ENCODE measurements around the gene ADAMTS13.

Gene ADAMTS13

DNA sequence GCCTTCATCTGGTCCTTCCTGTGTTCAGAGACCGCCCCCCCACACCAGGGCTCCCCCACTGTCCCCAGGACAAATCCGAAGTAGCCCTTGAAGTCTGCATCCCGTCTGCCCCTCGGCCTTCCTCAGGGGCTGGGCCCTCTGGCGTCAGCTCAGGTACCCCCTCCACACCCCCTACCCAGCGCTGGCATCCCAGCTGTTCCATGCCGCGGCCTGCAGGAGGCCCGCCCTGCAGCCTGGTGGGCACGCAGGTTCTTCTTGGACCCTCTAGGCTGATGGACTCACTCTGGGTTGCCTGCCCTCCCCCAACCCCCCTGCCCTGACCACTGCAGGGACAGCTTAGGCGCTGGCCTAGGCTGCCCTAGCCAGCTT, 50.1 kb downstream of the ADAMTS13 start:
- no peak for DNase-seq (ENCODE audit: low spot score)

DNA sequence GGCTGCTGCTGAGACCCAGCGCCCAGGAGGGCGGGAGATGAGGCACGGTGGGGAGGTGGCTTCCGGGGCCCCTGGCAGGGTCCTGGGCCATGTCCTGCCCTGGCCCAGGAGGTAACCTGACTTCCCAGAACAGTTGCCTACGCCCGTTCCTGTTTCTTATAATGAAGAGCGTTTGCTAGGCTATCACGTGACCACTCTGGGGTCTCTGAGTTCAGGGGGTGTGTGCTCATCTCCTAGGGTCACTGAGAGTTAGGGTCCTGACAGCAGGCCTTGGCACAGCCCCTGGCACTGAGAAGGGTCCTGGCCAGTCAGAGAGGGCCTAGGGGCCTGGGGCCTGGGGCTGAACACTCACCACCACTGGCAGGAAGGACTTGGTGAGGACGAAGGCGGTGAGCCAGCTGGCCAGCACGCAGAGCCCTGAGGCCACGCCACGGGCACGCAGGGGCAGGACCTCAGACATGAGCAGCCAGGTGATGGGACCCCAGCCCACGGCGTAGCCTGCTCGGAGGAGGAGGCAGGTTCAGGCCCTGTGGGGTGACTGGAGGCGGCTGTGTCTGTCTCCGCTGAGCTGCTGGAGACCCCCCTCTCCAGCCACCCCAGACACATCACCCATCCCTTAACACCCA, 50.7 kb downstream of the ADAMTS13 start:
- no peak for DNase-seq (ENCODE audit: low spot score)

- no peak for DNase-seq (ENCODE audit: low spot score)
These were observed 51.6 kb downstream of the ADAMTS13 start for GRCh38 chr9:133473743-133474142.

DNA sequence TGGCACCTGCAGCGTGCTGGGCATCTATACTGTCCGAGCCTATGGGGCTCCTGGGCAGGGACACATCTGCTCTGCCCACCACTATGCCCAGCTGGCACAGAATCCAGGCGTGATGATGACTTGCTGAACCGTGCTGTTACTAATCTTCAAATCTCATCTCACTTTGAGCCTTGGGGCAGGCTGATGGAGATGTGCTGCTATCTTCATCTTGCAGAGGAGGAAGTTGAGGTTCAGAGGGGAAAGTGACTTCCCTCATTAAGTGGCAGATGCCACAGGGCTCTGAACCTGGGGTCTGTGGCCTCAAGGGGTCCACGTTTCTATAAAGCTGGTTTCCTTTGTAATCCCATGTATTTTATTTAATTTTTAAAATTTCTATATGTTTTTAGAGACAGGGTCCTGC, 52.0 kb downstream of the ADAMTS13 start:
- peak; percentile 7 for DNase-seq (ENCODE audit: low spot score)

DNA sequence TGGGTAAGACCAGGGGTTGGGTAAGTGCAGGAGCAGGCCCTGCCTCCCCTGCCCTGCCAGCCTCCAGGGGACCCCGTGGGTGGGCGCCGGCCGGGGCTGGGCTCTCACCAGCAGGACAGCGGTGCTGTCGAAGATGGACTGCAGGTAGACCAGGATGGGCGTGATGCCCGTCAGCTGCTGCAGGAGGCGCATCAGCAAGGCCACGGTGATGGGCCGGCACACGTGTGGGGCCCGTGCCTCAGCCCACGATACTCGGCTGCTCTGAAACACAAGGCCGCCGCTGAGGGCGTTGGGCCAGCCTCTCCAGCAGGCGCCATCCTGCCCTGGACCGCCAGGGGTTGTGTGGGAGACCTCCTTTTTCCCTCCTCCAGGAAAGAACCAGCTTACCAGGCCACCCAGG, 52.7 kb downstream of the ADAMTS13 start:
- no peak for DNase-seq (ENCODE audit: low spot score)

DNA sequence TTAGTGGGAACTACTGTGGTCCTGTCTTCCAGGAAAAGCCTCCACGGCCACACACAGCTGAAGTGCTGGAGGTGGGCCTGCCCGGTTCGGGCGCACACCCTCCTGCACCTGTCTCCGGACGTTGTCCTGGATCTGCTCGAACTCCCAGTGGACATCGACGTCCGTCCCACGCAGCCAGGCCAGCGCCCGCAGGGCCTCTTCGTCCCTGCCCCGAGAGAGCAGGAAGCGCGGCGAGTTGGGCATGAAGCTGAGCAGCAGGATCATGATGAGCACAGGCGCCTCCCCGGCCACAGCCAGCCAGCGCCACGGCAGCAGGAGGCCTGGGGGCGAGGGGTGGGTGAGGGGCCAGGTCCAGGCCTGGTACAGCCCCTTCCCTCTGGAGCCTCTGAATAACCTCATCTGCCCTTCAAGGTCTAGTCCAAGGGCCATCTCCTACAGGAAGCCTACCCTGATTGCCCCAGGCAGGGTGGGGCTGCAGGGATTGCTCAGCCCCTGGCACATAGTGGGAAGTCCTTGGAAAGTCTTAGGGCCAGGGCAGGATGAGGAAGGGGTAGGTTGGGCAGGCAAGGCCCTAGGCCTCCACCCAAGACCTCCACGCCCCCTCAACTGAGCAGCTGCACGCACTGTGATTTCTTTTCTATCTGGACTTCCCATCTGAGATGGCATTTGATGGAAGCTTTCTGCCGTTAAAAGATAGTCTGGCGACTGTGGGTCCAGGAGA, 53.3 kb downstream of the ADAMTS13 start:
- no peak for DNase-seq (ENCODE audit: low spot score)

- no peak for DNase-seq (ENCODE audit: low spot score)
These were observed 54.1 kb downstream of the ADAMTS13 start for GRCh38 chr9:133476036-133476931.

DNA sequence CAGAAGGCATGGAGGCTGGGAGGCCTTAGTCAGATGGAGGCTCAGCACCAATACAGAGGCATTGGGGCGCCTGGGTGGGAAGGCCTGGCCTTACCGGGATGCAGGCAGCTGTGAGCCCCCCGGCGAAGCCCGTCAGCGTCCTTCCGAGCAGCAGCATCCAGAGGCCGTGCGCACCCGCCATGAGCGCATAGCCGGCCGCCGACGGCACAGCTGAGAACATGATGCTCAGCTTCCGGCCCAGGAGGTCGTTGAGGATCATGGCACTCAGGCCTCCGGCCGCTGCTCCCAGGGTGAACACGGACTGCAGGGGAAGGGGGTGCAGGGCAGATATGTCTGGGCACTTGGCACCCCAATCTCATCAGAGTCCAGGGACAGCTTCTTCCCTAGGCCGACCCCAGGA, 54.8 kb downstream of the ADAMTS13 start:
- no peak for DNase-seq (ENCODE audit: low spot score)

DNA sequence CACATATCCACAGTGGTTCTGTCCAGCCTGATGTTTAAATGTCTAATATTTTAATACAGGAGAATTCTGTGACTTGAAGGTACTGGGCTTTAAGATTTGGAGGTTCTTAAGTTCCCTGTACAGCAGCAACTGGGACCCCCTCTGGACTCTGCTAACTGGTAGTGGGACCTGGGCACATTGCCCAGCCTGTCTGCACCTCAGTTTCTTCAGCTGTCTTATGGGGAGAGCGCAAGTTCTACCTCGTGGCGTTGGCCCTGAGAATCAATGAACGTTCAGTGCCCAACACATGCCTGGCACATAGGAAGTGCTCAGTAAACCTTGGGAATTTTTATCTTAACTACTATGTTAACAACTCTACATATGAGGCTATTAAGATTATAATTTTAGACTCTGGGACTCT, 55.3 kb downstream of the ADAMTS13 start:
- no peak for DNase-seq (ENCODE audit: low spot score)

DNA sequence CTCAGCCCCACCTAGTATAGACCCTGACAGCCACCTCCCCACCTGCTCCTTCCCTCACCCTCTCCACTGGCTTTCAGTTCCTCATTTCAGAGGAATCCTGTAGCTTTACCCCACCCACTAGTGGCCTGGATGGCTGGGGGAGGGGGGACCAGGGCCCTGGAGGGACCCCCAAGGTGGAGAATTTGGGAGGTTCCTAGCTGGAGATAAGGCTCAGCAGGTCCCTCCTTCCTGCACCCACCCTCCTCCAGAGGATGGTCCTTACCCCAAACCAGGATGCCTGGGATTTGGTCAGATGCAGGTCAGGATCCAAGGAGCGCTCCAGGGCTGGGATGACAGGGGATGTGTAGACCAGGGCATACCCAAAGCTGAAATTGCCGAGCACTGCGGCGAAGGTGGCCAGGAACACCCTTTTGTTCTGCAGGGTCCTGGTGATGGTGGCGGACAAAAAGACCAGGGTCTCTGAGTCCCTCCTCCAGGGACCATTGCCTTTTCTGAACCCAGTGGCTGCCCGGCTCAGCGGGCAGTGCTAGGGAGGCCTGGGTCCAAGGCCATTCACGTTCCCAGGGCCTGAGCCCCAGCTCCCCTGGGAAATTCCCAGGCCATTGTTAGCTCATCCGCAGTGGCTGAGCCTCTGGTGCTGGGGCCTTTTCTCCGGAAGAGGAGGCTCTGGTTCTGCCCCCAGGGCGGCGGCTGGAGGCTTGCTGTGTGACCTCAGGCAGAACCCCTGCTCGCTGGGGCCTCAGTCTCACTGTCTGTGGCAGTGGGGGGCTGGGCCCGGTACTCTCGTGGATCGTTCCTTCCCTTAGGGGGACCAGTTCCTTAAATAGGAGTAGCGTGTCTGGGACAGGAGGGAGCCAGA, 56.1 kb downstream of the ADAMTS13 start:
- peak; percentile 10 for DNase-seq (ENCODE audit: low spot score)

- peak; percentile 83 for DNase-seq (ENCODE audit: low spot score)
These were observed 56.9 kb downstream of the ADAMTS13 start, which contains the start of gene SLC2A6 for GRCh38 chr9:133478851-133479711. SLC2A6 (minus strand) TSS chr9:133479099; CDS start chr9:133479059, 40 bp downstream.

DNA sequence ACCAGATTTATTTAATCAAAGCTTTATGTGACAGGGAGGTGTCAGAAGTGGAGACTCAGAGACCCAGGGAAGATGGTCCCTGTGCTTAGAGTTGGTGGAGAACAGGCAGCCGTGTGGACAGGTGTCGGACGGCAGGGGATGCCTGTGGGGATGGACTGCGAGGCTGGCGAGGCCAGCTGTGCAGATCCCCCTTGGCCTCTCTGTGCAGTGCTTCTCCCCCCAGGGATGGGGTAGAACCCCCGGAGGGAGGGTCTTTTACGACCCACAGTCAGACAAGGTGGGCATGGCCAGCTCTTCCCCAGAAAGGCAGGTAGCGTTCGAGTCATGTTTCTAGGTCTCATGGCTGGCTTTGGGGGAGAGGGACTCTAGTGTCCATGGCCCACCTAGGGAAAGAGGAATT, 61.4 kb downstream of the ADAMTS13 start:
- DNase-seq (ENCODE audit: low spot score) = no peak

GRCh38 chr9:133484671-133485437, 62.7 kb downstream of the ADAMTS13 start:
- DNase-seq (ENCODE audit: low spot score) = no peak

- no peak for DNase-seq (ENCODE audit: low spot score)
These were observed 63.5 kb downstream of the ADAMTS13 start for GRCh38 chr9:133485531-133486260.

DNA sequence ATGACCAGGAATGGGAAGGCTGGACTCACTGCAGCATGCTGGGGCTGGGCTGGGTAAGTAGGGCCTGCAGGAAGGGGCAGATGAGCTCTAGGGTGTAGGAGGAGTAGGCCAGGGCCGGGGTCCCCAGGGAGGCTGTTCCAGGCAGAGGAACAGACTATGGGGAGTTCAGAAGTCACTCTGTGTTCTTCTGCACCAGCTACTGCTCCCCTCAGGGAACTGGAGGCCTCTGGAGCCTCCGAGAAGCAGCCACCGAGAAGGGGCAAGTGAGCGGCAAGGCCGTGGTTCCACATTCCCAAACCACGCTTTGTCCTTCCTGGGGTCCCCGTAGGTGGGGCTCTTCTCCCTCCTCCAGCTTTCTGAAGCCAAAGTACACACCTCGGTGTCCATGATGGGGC, 65.2 kb downstream of the ADAMTS13 start:
- DNase-seq (ENCODE audit: low spot score) = no peak

- DNase-seq (ENCODE audit: low spot score) = no peak
These were observed 66.6 kb downstream of the ADAMTS13 start for GRCh38 chr9:133488686-133489252.

DNA sequence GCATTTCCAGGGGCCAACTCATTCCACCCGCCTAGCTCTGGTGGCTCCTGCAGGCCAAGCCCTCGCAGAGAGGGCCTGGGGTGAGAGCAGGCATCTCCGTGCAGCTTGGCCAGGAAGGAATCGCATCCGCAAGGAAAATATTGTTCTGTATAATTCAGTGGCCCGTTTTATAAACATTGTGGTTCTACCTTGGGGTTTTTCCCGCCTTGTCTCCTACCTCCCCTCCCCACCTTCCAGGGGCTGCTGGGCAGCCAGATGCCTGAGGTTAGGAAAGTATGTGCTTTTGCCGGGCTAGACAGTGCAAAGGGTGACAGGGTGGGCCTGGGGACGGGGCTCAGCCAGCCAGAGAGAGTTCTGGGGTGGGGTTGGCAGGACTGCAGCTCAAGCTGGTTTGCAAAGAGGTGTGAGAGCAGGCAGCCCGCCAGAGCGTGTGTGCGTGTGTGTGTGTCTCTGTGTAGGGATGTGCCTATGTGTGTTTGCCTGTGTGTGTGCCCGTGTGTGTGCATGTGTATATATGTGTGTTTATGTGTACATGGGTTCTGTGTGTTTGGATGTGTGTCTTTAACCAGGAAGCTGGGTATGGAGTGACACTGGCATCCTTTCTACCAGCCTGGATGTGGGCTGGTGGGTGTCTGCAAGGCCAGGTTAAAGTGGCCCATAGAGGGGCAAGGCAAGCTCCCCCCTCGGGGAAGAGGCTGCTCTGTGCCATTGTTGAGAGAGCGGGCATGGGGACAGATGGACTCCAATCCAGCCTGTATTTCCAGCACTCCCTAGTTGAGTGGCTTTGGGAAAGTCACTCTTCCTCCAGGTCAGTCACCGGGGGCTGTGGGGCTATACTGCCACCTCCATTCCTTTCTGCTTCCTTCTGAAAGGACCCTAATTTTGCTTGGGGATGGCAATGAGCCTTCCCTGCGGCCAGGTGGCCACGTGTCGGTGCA, 67.4 kb downstream of the ADAMTS13 start:
- no peak for DNase-seq (ENCODE audit: low spot score)

DNA sequence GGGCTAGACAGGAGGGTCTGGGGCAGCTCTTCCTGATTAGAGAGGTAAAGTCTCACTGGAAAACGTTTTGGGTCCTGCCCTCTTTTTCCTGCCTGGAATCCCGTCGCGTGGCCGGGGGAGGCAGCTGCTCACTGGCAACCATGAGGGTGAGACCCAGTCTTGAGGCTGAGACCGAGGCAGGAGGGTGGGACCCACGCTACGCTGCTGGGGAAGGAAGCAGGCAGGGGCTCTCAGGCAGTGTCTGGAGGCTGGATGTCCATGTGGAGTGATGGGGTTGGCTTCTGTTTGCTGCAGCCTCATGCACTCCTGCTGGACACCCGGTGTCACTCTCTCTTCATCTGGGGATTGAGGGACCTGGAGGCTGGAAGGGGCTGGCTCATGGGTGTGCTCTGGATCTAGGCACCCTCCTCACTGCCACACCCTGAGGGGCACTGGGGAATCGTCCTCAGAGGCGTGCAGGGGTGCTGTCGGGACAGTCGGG, 68.1 kb downstream of the ADAMTS13 start:
- DNase-seq (ENCODE audit: low spot score) = no peak

Measured in activated CD4-positive, alpha-beta T cell treated with anti-CD3 and anti-CD28 coated beads, Interleukin-2, Interleukin-4, amounts not matched to agents 100 ng/mL and 50 ng/mL, durations not matched to agents 16 hours and 8 hours (primary cell).